GM21367 (cell line): Measurements from ENCODE around the gene WASF3.

ENCODE experiments used
- ATAC-seq: cut with Tn5 transposase; IDR thresholded peaks from one replicate; pipeline ENCODE4 v1.9.1; 2021; ENCODE audit not compliant: unreplicated experiment

WASF3 gene

GRCh38 chr13:26589226-26589625 is 31.7 kb downstream of the WASF3 start:
- ATAC-seq, result no peak

- no peak for ATAC-seq
Measured at GRCh38 chr13:26589754-26590153, 32.3 kb downstream of the WASF3 start.

- no peak for ATAC-seq
Measured at GRCh38 chr13:26590379-26590778, 32.9 kb downstream of the WASF3 start.

GRCh38 chr13:26590951-26591350 is 33.5 kb downstream of the WASF3 start:
- ATAC-seq, result no peak

GRCh38 chr13:26591672-26592071 is 34.2 kb downstream of the WASF3 start:
- ATAC-seq, result no peak

- no peak for ATAC-seq
Measured at GRCh38 chr13:26593661-26594060, 36.2 kb downstream of the WASF3 start.

- ATAC-seq, result no peak
Measured at GRCh38 chr13:26594363-26594762, 36.9 kb downstream of the WASF3 start.

- ATAC-seq, result no peak
Measured at GRCh38 chr13:26596458-26596857, 39.0 kb downstream of the WASF3 start.

GRCh38 chr13:26599403-26599802 is 41.9 kb downstream of the WASF3 start:
- no peak for ATAC-seq

- ATAC-seq, result no peak
Measured at GRCh38 chr13:26599860-26600259, 42.4 kb downstream of the WASF3 start.

- ATAC-seq, result no peak
Measured at GRCh38 chr13:26600343-26600742, 42.9 kb downstream of the WASF3 start.

GRCh38 chr13:26601669-26602068 is 44.2 kb downstream of the WASF3 start:
- no peak for ATAC-seq

GRCh38 chr13:26602783-26603182 is 45.3 kb downstream of the WASF3 start:
- ATAC-seq, result no peak

- no peak for ATAC-seq
Measured at GRCh38 chr13:26604784-26605545, 47.5 kb downstream of the WASF3 start.

GRCh38 chr13:26605845-26606244 is 48.4 kb downstream of the WASF3 start:
- no peak for ATAC-seq

GRCh38 chr13:26606631-26607030 is 49.1 kb downstream of the WASF3 start:
- ATAC-seq, result no peak

- no peak for ATAC-seq
Measured at GRCh38 chr13:26614721-26615120, 57.2 kb downstream of the WASF3 start.

- ATAC-seq, result no peak
Measured at GRCh38 chr13:26616126-26616525, 58.6 kb downstream of the WASF3 start.

- no peak for ATAC-seq
Measured at GRCh38 chr13:26618726-26619125, 61.2 kb downstream of the WASF3 start.

- no peak for ATAC-seq
Measured at GRCh38 chr13:26619358-26619757, 61.9 kb downstream of the WASF3 start.

- no peak for ATAC-seq
Measured at GRCh38 chr13:26621731-26622401, 64.4 kb downstream of the WASF3 start.

GRCh38 chr13:26623125-26623524 is 65.6 kb downstream of the WASF3 start:
- no peak for ATAC-seq

- no peak for ATAC-seq
Measured at GRCh38 chr13:26624572-26624971, 67.1 kb downstream of the WASF3 start.
